B cell (primary cell): Measurements from ENCODE around the gene CIITA.

Source experiments
- EZH2 ChIP-seq: IDR thresholded peaks from 2 replicates; pipeline ENCODE4 v1.6.1; 2012; ENCODE audit warnings: borderline replicate concordance, low read depth, mild to moderate bottlenecking, moderate library complexity, low read length; ENCODE audit not compliant: insufficient read depth, poor library complexity, severe bottlenecking
- TF ChIP-seq, protein P1 (sequence below): fragments of 200-600 bp; IDR thresholded peaks from one replicate; pipeline ENCODE4 v1.8.0; 2022; ENCODE audit warnings: antibody characterized with exemption, mild to moderate bottlenecking

DNA sequence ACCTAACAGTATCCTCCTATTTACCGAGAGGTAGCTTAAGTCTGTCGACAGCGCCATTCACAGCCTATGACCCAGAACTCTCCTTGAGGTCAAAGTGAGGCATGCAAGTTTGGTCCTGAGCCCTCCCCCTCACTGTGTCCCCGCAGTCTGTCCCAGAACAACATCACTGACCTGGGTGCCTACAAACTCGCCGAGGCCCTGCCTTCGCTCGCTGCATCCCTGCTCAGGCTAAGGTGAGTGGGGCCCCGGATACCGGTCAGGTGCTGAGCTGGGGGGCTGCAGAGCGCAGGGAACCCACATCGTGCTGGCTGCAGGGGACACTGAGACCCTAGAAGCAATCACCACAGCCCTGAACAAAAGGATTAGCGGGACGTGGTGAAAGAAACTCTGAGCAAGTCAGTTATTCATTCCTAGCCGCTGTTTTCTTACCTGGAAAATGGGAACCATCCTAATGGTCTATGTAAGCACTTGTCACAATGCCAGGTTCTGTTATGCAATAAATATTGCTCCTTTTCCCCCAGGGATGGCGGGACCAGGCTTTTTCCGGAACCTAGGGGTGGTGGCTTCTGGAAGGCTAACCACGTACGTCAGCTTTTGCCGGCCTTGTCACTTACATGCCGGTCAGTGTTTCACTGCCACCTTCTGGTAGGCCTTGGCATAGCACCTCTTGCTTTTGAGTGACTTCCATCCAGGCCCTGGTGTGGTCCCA lies 41.4 kb downstream of the CIITA start:
- TF ChIP-seq, protein P1, sequence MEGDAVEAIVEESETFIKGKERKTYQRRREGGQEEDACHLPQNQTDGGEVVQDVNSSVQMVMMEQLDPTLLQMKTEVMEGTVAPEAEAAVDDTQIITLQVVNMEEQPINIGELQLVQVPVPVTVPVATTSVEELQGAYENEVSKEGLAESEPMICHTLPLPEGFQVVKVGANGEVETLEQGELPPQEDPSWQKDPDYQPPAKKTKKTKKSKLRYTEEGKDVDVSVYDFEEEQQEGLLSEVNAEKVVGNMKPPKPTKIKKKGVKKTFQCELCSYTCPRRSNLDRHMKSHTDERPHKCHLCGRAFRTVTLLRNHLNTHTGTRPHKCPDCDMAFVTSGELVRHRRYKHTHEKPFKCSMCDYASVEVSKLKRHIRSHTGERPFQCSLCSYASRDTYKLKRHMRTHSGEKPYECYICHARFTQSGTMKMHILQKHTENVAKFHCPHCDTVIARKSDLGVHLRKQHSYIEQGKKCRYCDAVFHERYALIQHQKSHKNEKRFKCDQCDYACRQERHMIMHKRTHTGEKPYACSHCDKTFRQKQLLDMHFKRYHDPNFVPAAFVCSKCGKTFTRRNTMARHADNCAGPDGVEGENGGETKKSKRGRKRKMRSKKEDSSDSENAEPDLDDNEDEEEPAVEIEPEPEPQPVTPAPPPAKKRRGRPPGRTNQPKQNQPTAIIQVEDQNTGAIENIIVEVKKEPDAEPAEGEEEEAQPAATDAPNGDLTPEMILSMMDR: peak; percentile 94
- no peak for TF ChIP-seq EZH2
